Spleen (tissue), 11 donors: ENCODE results near the gene HSPA4. TPM values are rescaled to one million over a fixed set of nuclear protein-coding genes. Genes with fewer than 3 reads are reported as not detected.
"Not testable (repeated sequence)": the region's sequence is repeated elsewhere in the genome, so short reads cannot be mapped to it uniquely, and the experiment has no call there.

Experiments used
- DNase-seq: peaks from one replicate; pipeline ENCODE4 v3.0.0-alpha.2; 2020
- H3K27ac ChIP-seq, 8 donors: fragments of 200-600 bp; sonication (generic) in 7 of 8; 1 replicate in 4 of 8; 2 replicates in 4 of 8; pipeline versions ENCODE4 v1.5.0 to v1.8.0; 2016 to 2021; ENCODE audit warnings: inconsistent platforms in 4 of 8, mild to moderate bottlenecking in 4 of 8, moderate library complexity in 1 of 8
- H3K27me3 ChIP-seq, 7 donors: fragments of 200-600 bp; sonication (generic) in 6 of 7; replicated peaks in 1 of 7; 1 replicate in 4 of 7; 2 replicates in 3 of 7; pipeline versions ENCODE4 v1.5.0 to v1.8.0; 2016 to 2021; ENCODE audit warnings: inconsistent platforms in 3 of 7, mild to moderate bottlenecking in 1 of 7
- H3K36me3 ChIP-seq, 6 donors: fragments of 200-600 bp; sonication (generic) in 5 of 6; 1 replicate in 4 of 6; 2 replicates in 2 of 6; pipeline versions ENCODE4 v1.5.0 to v1.8.0; 2016 to 2021; ENCODE audit warnings: inconsistent platforms in 2 of 6
- H3K4me1 ChIP-seq, 6 donors: fragments of 200-600 bp; sonication (generic) in 5 of 6; 1 replicate in 3 of 6; 2 replicates in 3 of 6; pipeline versions ENCODE4 v1.5.0 to v1.8.0; 2016 to 2021; ENCODE audit warnings: inconsistent platforms in 3 of 6
- H3K4me3 ChIP-seq, 8 donors: fragments of 200-600 bp; sonication (generic) in 7 of 8; 1 replicate in 4 of 8; 2 replicates in 4 of 8; pipeline versions ENCODE4 v1.5.0 to v1.8.0; 2016 to 2021; ENCODE audit warnings: inconsistent platforms in 4 of 8, mild to moderate bottlenecking in 4 of 8, moderate library complexity in 2 of 8
- H3K9me3 ChIP-seq, 8 donors: fragments of 200-600 bp; sonication (generic) in 7 of 8; 1 replicate in 4 of 8; 2 replicates in 4 of 8; pipeline versions ENCODE4 v1.5.0 to v1.8.0; 2016 to 2021; ENCODE audit warnings: inconsistent platforms in 4 of 8
- POLR2A ChIP-seq, 3 donors: fragments of 450-650 bp; IDR thresholded peaks; one replicate each; pipeline ENCODE4 v1.5.1; 2017; ENCODE audit warnings: antibody characterized with exemption in 3 of 3, mild to moderate bottlenecking in 1 of 3
- POLR2AphosphoS5 ChIP-seq, 3 donors: sonication (generic); formaldehyde crosslinking; IDR thresholded peaks; one replicate each; pipeline ENCODE4 v1.5.1; 2017; ENCODE audit warnings: antibody characterized with exemption in 3 of 3
- WGBS, 5 donors: extraction: QIAGEN DNeasy Blood & Tissue Kit in 3 of 5; methylation state at CpG; one replicate each; pipeline versions ENCODE4 v1.1.5 to v1.1.7; 2013 to 2018; 5-methylcytosine and 5-hydroxymethylcytosine counted together
- intact Hi-C: fragments of 100-400 bp; cut with DNase I; formaldehyde crosslinking; loops from one replicate; pipeline ENCODE4 v1.15.0; 2023; ENCODE audit warnings: low total_unique reads
- polyA plus RNA-seq, 3 donors: library from polyadenylated mRNA; stranded (reverse); fragments of 200-250 nt; gene quantifications; one replicate each; pipeline ENCODE4 v1.2.1, GENCODE V29; 2013
- total RNA-seq, 7 donors: library from RNA; depleted of rRNA in 3 of 7; stranded (reverse); fragments of >200 nt in 3 of 7; fragmentation: NEBNext Ultra II Directional in 4 of 7; extraction: Animal tissue kit (Norgen Biotek cat#: 25700) in 4 of 7; gene quantifications; one replicate each; pipeline versions ENCODE4 v1.1.0 to v1.2.1, GENCODE V29; 2016 to 2021
- TF ChIP-seq, protein P1 (sequence below), 11 experiments: fragments of 200-600 bp in 7 of 11; fragments of 450-650 bp in 4 of 11; sonication (generic) in 4 of 11; IDR thresholded peaks in 8 of 11; conservative IDR thresholded peaks in 3 of 11; 1 replicate in 7 of 11; 2 replicates in 4 of 11; pipeline versions ENCODE4 v1.4.0 to v1.8.0; 2016 to 2021; ENCODE audit warnings: antibody characterized with exemption in 11 of 11, inconsistent platforms in 4 of 11, mild to moderate bottlenecking in 1 of 11
- donor health status: healthy with polysubstance abuse.
- donor health status: DM: no; HTN: no; CAD: no; lungs with moderate emphysema.
- donor health status: DM: no; HTN: no; CAD: no.
- donor health status: Bipolar disorder and iron deficiency.
- donor health status: healthy.
- donor health status: DM: no; HTN: no; CAD: no.
- donor health status: DM: yes; HTN: yes; CAD: no.

Gene HSPA4
- total and polyA plus RNA-seq, 10 donors = 38.0 to 74.6 (median 60.0) TPM

GRCh38 chr5:133130387-133131118 is 78.7 kb downstream of the HSPA4 start:
- peaks cover 0 to 10% (median 2%) of the 10 kb centered on the region in 6 donors for H3K4me1 ChIP-seq
- DNase-seq = no peak
- TF ChIP-seq POLR2AphosphoS5 (IDR thresholded peaks at IDR 0.05) (no peak), POLR2A (IDR thresholded peaks at IDR 0.05) (no peak)
- TF ChIP-seq, protein P1, sequence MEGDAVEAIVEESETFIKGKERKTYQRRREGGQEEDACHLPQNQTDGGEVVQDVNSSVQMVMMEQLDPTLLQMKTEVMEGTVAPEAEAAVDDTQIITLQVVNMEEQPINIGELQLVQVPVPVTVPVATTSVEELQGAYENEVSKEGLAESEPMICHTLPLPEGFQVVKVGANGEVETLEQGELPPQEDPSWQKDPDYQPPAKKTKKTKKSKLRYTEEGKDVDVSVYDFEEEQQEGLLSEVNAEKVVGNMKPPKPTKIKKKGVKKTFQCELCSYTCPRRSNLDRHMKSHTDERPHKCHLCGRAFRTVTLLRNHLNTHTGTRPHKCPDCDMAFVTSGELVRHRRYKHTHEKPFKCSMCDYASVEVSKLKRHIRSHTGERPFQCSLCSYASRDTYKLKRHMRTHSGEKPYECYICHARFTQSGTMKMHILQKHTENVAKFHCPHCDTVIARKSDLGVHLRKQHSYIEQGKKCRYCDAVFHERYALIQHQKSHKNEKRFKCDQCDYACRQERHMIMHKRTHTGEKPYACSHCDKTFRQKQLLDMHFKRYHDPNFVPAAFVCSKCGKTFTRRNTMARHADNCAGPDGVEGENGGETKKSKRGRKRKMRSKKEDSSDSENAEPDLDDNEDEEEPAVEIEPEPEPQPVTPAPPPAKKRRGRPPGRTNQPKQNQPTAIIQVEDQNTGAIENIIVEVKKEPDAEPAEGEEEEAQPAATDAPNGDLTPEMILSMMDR (IDR thresholded peaks at IDR 0.05 in 8 of 11, conservative IDR thresholded peaks at IDR 0.05 in 3 of 11) = no peak
- intact Hi-C loops = no loop called here
- no peak overlapping the region for H3K4me3 ChIP-seq
- H3K36me3 ChIP-seq = no peaks in the 10 kb centered on the region
- peak overlapping the region; percentile 5 to 57 (median 38) for H3K27ac ChIP-seq
- H3K27me3 ChIP-seq = no peaks in the 10 kb centered on the region
- 40 to 52% (median 42%) methylated on average over 8 of the region's 8 CpGs for WGBS, 5 donors
- H3K9me3 ChIP-seq = peaks cover 0 to 4% (median 0%) of the 10 kb centered on the region in 8 donors

- DNase-seq = no peak
- intact Hi-C loops = no loop called here
- Histone ChIP-seq H3K27me3 (no peaks in the 10 kb centered on the region), H3K4me1 (peaks cover 0 to 10% (median 2%) of the 10 kb centered on the region in 6 donors), H3K4me3 (no peak overlapping the region), H3K36me3 (no peaks in the 10 kb centered on the region), H3K27ac (no peak overlapping the region), H3K9me3 (peaks cover 0 to 4% (median 0%) of the 10 kb centered on the region in 8 donors)
- TF ChIP-seq, protein P1 (IDR thresholded peaks at IDR 0.05 in 8 of 11, conservative IDR thresholded peaks at IDR 0.05 in 3 of 11) = no peak
- no peak for TF ChIP-seq POLR2A (IDR thresholded peaks at IDR 0.05)
- TF ChIP-seq POLR2AphosphoS5 (IDR thresholded peaks at IDR 0.05) = no peak
- 67 to 86% (median 79%) methylated on average over 2 of the region's 2 CpGs for WGBS, 5 donors
These were observed 80.9 kb downstream of the HSPA4 start for GRCh38 chr5:133132717-133133116.

- 96 to 100% (median 98%) methylated on average over 3 to 5 of the region's 5 CpGs for WGBS, 5 donors
- DNase-seq, H3K27me3 ChIP-seq, intact Hi-C loops, H3K4me1 ChIP-seq, H3K4me3 ChIP-seq, H3K27ac ChIP-seq, H3K9me3 ChIP-seq, H3K36me3 ChIP-seq: not testable (repeated sequence)
These were observed 81.4 kb downstream of the HSPA4 start for GRCh38 chr5:133133241-133133640.

DNA sequence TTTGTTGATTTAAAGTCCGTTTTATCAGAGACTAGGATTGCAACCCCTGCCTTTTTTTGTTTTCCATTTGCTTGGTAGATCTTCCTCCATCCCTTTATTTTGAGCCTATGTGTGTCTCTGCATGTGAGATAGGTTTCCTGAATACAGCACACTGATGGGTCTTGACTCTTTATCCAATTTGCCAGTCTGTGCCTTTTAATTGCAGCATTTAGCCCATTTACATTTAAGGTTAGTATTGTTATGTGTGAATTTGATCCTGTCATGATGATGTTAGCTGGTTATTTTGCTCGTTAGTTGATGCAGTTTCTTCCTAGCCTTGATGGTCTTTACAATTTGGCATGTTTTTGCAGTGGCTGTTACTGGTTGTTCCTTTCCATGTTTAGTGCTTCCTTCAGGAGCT is 85.1 kb downstream of the HSPA4 start:
- H3K36me3 ChIP-seq, intact Hi-C loops, H3K4me3 ChIP-seq, H3K9me3 ChIP-seq, H3K27ac ChIP-seq, H3K4me1 ChIP-seq, DNase-seq, H3K27me3 ChIP-seq: not testable (repeated sequence)
- WGBS, 5 donors = 63 to 85% (median 80%) methylated on average over 1 to 2 of the region's 2 CpGs

DNA sequence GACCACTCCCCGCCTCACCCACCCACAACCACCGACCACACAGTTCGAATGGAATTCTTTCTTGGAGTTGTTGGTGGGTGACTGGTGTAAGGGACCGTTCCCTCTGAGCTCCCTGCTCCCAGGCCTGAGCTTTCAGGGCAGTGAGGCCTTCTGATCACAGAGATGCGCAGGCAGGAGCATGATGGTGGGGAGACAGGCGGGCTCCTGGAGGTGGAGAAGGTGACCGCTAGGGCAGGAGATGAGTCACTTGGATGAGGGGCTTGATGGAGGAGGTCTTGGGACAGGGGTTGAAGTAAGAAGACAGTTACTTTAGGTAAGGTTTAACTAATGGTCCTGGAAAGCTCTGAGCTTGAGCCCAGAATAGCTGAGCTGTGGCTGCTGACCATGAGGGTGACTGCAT is 88.5 kb downstream of the HSPA4 start:
- no peak overlapping the region for H3K4me3 ChIP-seq
- WGBS, 5 donors = 83 to 97% (median 88%) methylated on average over 7 of the region's 7 CpGs
- no peak overlapping the region for H3K27ac ChIP-seq
- H3K4me1 ChIP-seq = no peaks in the 10 kb centered on the region
- no peak for DNase-seq
- intact Hi-C loops = no loop called here
- no peaks in the 10 kb centered on the region for H3K36me3 ChIP-seq
- TF ChIP-seq POLR2A (IDR thresholded peaks at IDR 0.05) = no peak
- TF ChIP-seq, protein P1 (IDR thresholded peaks at IDR 0.05 in 8 of 11, conservative IDR thresholded peaks at IDR 0.05 in 3 of 11) = no peak
- no peak for TF ChIP-seq POLR2AphosphoS5 (IDR thresholded peaks at IDR 0.05)
- H3K27me3 ChIP-seq = no peaks in the 10 kb centered on the region
- H3K9me3 ChIP-seq = peaks cover 0 to 9% (median 0%) of the 10 kb centered on the region in 8 donors
